Esophagus muscularis mucosa (tissue), 4 donors: ENCODE data around the gene RPRD2. TPM values are rescaled to one million over a fixed set of nuclear protein-coding genes. Genes with fewer than 3 reads are reported as not detected.

Experiments
- DNase-seq: peaks from one replicate; pipeline ENCODE4 v3.0.0-alpha.2; 2017; ENCODE audit errors: extremely low spot score
- H3K27ac ChIP-seq, 4 donors: fragments of 200-600 bp; sonication (generic); replicated peaks in 1 of 4; 1 replicate in 3 of 4; 2 replicates in 1 of 4; pipeline ENCODE4 v1.5.1; 2016 to 2019; ENCODE audit warnings: mild to moderate bottlenecking in 1 of 4
- H3K27me3 ChIP-seq, 4 donors: fragments of 200-600 bp; sonication (generic); one replicate each; pipeline versions ENCODE4 v1.5.1 to v1.6.0; 2016 to 2019
- H3K36me3 ChIP-seq, 4 donors: fragments of 200-600 bp; sonication (generic); one replicate each; pipeline ENCODE4 v1.5.1; 2016 to 2019
- H3K4me1 ChIP-seq, 4 donors: fragments of 200-600 bp; sonication (generic); one replicate each; pipeline ENCODE4 v1.5.1; 2016 to 2019
- H3K4me3 ChIP-seq, 4 donors: fragments of 200-600 bp; sonication (generic); 1 replicate in 2 of 4; 2 replicates in 2 of 4; pipeline ENCODE4 v1.5.1; 2016 to 2019; ENCODE audit warnings: mild to moderate bottlenecking in 4 of 4, moderate library complexity in 1 of 4
- H3K9me3 ChIP-seq, 4 donors: fragments of 200-600 bp; sonication (generic); 1 replicate in 3 of 4; 2 replicates in 1 of 4; pipeline ENCODE4 v1.5.1; 2016 to 2019
- EP300 ChIP-seq: sonication (generic); formaldehyde crosslinking; IDR thresholded peaks from one replicate; pipeline ENCODE4 v1.6.1; 2017; ENCODE audit warnings: antibody characterized with exemption
- POLR2A ChIP-seq: fragments of 450-650 bp; IDR thresholded peaks from one replicate; pipeline ENCODE4 v1.6.1; 2017; ENCODE audit warnings: antibody characterized with exemption, moderate library complexity, mild to moderate bottlenecking, low read depth
- POLR2AphosphoS5 ChIP-seq, 2 donors: sonication (generic); formaldehyde crosslinking; IDR thresholded peaks; one replicate each; pipeline ENCODE4 v1.6.1; 2017; ENCODE audit warnings: antibody characterized with exemption in 2 of 2
- WGBS: methylation state at CpG from one replicate; pipeline ENCODE4 v1.1.5; 2018; 5-methylcytosine and 5-hydroxymethylcytosine counted together
- intact Hi-C: fragments of 100-400 bp; cut with DNase I; formaldehyde crosslinking; loops from one replicate; pipeline ENCODE4 v1.15.1; 2023
- total RNA-seq, 4 donors: library from RNA; depleted of rRNA; stranded (reverse); fragments of >200 nt; gene quantifications; one replicate each; pipeline versions ENCODE4 v1.1.0 to v1.2.1, GENCODE V29; 2016
- TF ChIP-seq, protein P1 (sequence below), 3 experiments: fragments of 200-600 bp in 2 of 3; fragments of 450-650 bp in 1 of 3; sonication (generic) in 2 of 3; IDR thresholded peaks; one replicate each; pipeline ENCODE4 v1.5.1; 2017 to 2019; ENCODE audit warnings: antibody characterized with exemption in 3 of 3, mild to moderate bottlenecking in 2 of 3, moderate library complexity in 1 of 3

Gene RPRD2
- total RNA-seq, 4 donors from 2014 or later = 20.0 to 27.9 (median 24.8) TPM

DNA sequence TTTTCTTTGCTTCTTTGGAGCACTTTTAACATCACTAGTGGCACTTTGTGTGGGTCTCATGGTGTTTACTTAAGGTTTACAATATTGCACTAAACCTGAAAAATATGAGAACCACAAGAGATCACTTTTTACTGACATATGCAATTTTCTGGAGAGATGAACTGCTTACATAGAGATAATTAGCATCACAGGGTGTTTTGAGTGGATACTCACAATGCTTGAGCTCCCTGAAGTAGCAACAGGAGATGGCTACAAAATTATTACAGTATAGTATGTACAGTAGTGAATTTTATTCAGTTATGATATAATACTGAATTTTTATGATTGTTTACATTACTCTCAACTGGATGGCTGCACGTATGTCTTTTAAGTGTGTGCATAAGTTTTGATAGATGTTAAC lies 22.6 kb downstream of the RPRD2 start:
- no peaks in the 10 kb centered on the region for H3K9me3 ChIP-seq
- no peak for DNase-seq
- H3K36me3 ChIP-seq = no peaks in the 10 kb centered on the region
- peaks cover 19 to 53% (median 27%) of the 10 kb centered on the region in 4 donors for H3K4me1 ChIP-seq
- WGBS = 53% methylated on average over 1 of the region's 1 CpG
- intact Hi-C loops = no loop called here
- no peak overlapping the region for H3K27ac ChIP-seq
- TF ChIP-seq POLR2AphosphoS5 (IDR thresholded peaks at IDR 0.05) (no peak), EP300 (no peak), POLR2A (no peak)
- TF ChIP-seq, protein P1, sequence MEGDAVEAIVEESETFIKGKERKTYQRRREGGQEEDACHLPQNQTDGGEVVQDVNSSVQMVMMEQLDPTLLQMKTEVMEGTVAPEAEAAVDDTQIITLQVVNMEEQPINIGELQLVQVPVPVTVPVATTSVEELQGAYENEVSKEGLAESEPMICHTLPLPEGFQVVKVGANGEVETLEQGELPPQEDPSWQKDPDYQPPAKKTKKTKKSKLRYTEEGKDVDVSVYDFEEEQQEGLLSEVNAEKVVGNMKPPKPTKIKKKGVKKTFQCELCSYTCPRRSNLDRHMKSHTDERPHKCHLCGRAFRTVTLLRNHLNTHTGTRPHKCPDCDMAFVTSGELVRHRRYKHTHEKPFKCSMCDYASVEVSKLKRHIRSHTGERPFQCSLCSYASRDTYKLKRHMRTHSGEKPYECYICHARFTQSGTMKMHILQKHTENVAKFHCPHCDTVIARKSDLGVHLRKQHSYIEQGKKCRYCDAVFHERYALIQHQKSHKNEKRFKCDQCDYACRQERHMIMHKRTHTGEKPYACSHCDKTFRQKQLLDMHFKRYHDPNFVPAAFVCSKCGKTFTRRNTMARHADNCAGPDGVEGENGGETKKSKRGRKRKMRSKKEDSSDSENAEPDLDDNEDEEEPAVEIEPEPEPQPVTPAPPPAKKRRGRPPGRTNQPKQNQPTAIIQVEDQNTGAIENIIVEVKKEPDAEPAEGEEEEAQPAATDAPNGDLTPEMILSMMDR (IDR thresholded peaks at IDR 0.05) = no peak
- no peaks in the 10 kb centered on the region for H3K27me3 ChIP-seq
- no peak overlapping the region for H3K4me3 ChIP-seq

- no peak for TF ChIP-seq POLR2A
- no peak for TF ChIP-seq EP300
- no peak for TF ChIP-seq POLR2AphosphoS5 (IDR thresholded peaks at IDR 0.05)
- TF ChIP-seq, protein P1 (IDR thresholded peaks at IDR 0.05) = no peak
- H3K27me3 ChIP-seq = no peaks in the 10 kb centered on the region
- H3K9me3 ChIP-seq = no peaks in the 10 kb centered on the region
- DNase-seq = no peak
- H3K4me1 ChIP-seq = peaks cover 19 to 53% (median 27%) of the 10 kb centered on the region in 4 donors
- H3K27ac ChIP-seq = no peak overlapping the region
- no peaks in the 10 kb centered on the region for H3K36me3 ChIP-seq
- H3K4me3 ChIP-seq = no peak overlapping the region
- intact Hi-C loops = no loop called here
Observed at GRCh38 chr1:150387200-150387599, 23.3 kb downstream of the RPRD2 start.

DNA sequence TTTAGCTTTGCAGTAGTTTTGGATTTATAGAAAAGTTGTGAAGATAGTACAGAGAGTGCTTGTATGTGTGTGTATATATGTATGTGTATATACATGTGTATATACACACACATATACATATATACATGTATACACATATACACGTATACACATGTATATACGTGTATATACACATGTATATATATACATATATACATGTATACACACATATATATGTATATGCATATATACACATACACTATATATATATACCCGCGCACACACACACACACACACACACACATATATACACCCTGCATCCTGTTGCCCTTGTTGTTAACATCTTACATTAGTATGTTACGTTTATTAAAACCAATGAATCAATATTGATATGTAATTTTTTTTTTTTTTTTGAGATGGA lies 24.3 kb downstream of the RPRD2 start:
- TF ChIP-seq, protein P1 (IDR thresholded peaks at IDR 0.05) = no peak
- no peak for TF ChIP-seq EP300
- TF ChIP-seq POLR2A = no peak
- TF ChIP-seq POLR2AphosphoS5 (IDR thresholded peaks at IDR 0.05) = no peak
- 95% methylated on average over 5 of the region's 5 CpGs for WGBS
- H3K27me3 ChIP-seq = no peaks in the 10 kb centered on the region

GRCh38 chr1:150389650-150390049 lies 25.7 kb downstream of the RPRD2 start:
- intact Hi-C loops = no loop called here
- no peaks in the 10 kb centered on the region for H3K27me3 ChIP-seq
- no peak overlapping the region for H3K4me3 ChIP-seq

More for the DNA sequence above, 24.3 kb downstream of the RPRD2 start:
- no peak for DNase-seq
- no peaks in the 10 kb centered on the region for H3K9me3 ChIP-seq
- H3K27ac ChIP-seq = no peak overlapping the region
- peaks cover 16 to 44% (median 25%) of the 10 kb centered on the region in 4 donors for H3K4me1 ChIP-seq
- intact Hi-C loops = no loop called here
- H3K36me3 ChIP-seq = no peaks in the 10 kb centered on the region
- no peak overlapping the region for H3K4me3 ChIP-seq

More at GRCh38 chr1:150389650-150390049, 25.7 kb downstream of the RPRD2 start:
- Histone ChIP-seq H3K36me3 (peaks cover 0 to 4% (median 0%) of the 10 kb centered on the region in 4 donors), H3K4me1 (peaks cover 7 to 32% (median 13%) of the 10 kb centered on the region in 4 donors), H3K9me3 (no peaks in the 10 kb centered on the region), H3K27ac (no peak overlapping the region)
- DNase-seq = no peak
- 65% methylated on average over 4 of the region's 4 CpGs for WGBS
- no peak for TF ChIP-seq POLR2A
- TF ChIP-seq, protein P1 (IDR thresholded peaks at IDR 0.05) = no peak
- TF ChIP-seq EP300 = no peak
- no peak for TF ChIP-seq POLR2AphosphoS5 (IDR thresholded peaks at IDR 0.05)
